T-helper 2 cell treated with Interferon-gamma antibody and Interleukin-4, amounts not matched to agents 100 ng/mL and 5 ng/mL, for 36 hours (primary cell): ENCODE results near the gene CARMIL1. TPM values are rescaled to one million over a fixed set of nuclear protein-coding genes. Genes with fewer than 3 reads are reported as not detected.
"Not testable (repeated sequence)": the region's sequence is repeated elsewhere in the genome, so short reads cannot be mapped to it uniquely, and the experiment has no call there.

Experiments
- intact Hi-C: fragments of 100-400 bp; cut with micrococcal nuclease; formaldehyde crosslinking; loops from one replicate; pipeline ENCODE4 v1.15.1; 2023
- total RNA-seq: library from RNA; stranded (reverse); gene quantifications from 2 replicates; pipeline ENCODE4 v1.2.3, GENCODE V29; 2022

The CARMIL1 gene
- total RNA-seq, 1 donor from 2014 or later, result 2.1 TPM

DNA sequence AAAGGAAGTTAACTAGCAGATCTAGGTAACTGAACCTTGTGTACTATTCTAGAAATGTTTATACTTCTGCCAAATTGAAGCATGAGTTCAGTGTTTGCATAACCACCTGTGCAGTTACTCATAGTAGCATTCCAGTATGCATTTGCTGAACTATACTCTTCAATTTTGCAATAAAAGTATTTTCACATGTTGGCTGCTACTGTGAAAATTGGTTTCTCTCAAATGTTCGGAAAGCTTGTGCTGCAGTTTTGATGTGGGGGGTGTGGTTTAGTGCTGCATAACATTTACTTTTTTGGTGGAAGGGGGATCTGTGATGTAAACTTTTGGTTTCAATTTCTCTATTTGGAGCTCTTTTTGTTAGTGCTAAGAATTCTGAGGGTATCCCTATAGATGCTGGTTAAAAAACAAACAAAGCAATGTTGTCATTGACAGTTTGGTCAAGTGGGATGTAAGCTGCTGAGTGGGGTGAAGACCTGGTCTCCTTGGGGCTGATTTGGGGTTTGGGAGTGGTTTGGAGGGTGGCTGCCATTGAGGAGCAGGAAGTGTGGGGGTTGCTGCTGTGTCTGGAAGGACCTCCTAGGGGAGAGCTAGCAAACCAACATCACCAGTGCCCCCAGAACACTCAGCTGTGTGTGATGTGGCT, 87.8 kb downstream of the CARMIL1 start:
- intact Hi-C loops, result loop anchor here (5.0 kb wide), 1 partner anchor 40 kb away; no protein-coding TSS in a partner anchor

DNA sequence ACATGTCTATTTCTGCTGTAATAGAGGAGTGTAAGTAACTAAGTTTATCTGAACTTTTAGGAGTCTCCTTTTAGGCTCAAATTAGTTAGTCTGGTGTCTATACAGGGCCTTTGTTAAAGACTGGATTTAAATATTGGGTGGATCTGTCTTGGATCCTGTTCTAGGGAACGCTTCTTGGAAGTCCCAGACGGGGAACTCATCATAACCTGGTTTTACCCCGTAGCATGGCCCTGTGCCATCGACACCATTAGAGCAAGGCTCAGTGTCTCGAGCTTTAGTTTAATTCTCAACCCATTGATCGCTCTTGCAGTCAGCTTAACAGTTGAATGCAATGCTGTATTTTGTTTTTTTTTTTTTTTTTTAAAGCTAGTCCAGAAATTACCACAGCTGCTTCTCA, 89.9 kb downstream of the CARMIL1 start:
- intact Hi-C loops, result loop anchor here (5.0 kb wide), 1 partner anchor 38 kb away; no protein-coding TSS in a partner anchor

DNA sequence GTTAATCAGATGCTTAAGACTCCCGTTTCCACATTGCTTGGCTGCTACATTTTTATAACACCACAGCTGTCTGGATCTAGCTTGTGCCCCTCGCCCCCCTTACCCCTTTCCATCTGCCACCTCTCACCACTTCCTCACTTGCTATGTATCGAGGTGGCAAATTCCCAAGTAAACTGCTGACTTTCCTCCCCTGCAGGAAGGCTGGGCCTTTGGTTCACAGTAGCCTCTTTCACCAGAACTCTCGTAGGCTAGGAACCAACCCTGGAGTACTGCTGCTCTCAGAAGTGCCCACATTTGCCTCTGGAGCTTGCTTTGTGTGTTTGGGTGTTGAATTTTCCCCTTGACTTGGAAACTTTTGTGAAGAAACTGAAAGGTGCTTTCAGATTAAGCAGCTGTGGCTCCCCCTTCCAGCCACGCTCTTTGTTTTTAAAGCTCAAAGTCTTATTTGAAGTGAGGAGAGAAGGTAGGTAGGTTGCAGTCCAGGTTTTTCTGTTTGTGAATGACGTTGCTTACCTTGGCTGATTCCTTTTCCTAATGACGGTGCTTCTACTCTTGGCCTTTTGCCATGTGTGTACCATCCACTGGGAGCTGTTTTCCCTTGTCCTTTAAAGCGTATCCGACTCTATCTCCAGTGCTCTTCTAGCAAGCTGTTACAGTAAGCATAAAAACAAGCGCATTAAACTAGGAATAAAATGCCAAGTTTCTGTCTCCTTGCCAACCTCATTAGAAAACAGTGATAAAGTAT, 90.4 kb downstream of the CARMIL1 start:
- intact Hi-C loops, result loop anchor here (5.0 kb wide), 1 partner anchor 38 kb away; no protein-coding TSS in a partner anchor

DNA sequence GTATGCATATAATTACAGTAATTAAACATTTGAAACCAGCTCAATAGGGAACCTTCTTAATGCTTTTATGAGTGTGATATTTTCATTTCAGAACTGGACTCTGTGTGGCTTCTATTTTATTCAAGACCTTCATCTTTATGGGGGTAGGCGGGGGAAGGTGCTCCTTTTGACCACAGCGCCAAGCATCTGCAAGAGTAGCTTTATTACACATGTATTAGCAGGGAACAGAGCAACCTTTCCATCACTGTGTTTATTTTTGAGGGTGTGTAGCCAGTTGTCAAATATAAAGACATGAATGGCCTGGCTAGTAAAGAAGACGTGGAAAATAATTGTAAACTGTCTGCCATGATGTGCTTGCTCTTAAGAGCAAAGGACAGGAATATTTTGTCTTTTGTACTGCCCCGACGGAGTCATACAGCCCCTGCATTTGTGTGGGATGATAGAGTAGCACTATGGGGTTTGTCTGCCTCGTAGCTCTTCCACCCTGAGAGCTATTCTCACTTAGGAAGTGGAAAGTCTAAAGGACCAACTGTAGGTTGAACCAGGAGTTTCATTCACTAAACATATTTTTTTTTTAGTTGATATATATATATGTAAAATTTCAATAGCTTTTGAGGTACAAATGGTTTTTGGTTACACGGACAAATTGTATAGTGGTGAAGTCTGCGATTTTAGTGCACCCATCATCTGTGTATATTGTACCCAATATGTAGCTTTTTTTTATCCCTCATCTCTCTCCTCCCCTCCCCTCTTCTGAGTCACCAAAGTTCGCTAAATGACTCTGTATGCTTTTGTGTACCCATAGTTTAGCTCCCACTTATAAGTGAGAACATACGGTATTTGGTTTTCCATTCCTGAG, 91.2 kb downstream of the CARMIL1 start:
- intact Hi-C loops, result no loop called here

DNA sequence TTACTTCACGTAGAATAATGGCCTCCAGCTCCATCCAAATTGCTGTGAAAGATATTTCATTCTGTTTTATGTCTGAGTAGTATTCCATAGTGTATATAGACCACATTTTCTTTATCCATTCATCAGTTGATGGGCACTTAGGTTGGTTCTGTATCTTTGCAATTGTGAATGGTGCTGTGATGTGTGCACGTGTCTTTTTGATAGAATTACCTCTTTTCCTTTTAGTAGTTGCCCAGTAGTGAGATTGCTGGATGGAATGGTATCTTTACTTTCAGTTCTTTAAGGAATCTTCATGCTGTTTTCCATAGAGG, 91.8 kb downstream of the CARMIL1 start:
- intact Hi-C loops, result no loop called here

DNA sequence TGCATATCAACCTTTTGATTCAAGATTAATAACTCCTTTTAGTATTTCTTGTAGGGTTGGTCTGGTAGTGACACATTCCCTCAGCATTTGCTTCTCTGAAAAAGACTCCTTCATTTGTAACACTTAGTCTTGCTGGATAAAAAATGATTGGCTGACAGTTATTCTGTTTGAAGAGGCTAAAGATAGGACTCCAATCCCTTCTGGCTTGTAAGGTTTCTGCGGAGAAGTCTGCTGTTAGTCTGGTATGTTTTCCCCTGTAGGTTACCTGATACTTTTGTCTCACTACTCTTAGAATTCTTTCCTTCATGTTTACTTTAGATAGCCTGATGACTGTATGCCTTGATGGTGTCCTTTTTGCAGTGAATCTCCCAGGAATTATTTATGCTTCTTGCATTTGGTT, 96.0 kb downstream of the CARMIL1 start:
- intact Hi-C loops, result no loop called here

DNA sequence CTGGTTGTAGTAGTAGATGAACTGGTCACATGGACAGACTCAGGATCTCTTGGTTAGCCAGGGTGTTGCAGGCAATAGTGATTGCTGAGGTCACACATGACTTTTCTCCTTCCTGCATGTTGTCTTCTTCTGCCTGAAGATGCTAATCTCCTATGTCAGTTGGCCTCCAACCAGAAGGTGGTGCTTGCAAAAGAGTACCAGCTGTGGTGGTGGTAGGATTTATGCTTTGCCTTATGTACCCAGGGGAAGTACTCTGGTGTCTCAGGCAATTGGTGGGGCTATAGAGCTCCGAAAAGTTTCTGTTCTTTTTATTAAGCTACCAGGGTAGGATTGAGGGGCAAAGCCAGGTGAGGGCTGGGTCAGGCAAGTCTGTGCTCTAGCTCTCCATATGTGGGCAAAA, 98.5 kb downstream of the CARMIL1 start:
- intact Hi-C loops, result no loop called here

DNA sequence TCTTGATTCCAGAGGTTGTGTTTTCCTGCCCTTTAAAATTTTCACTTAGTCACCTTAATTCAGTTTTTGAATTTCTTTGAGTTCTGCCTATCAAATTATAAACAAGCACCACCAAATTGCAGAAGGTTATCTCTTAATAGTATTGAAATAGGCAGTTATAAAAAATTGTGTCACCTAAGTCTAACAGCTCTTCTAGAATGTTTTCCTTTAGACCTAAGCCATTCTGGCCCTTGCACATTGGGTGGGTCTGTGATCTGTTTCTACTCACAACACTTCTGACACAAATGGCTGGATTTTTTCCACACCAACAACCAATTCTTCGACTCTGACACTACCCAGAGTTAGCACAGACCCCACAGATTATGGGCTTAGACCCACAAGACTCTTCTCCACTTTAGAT, 101.9 kb downstream of the CARMIL1 start:
- intact Hi-C loops, result no loop called here

DNA sequence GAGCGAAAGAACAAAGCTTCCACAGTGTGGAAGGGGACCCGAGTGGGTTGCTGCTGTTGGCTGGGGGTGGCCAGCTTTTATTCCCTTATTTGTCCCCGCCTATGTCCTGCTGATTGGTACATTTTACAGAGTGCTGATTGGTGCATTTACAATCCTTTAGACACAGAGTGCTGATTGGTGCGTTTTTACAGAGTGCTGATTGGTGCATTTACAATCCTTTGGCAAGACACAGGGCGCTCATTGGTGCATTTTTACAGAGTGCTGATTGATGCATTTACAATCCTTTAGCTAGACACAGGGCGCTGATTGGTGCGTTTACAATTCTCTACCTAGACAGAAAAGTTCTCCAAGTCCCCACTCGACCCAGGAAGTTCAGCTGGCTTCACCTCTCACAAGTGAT, 103.3 kb downstream of the CARMIL1 start:
- intact Hi-C loops, result not testable (repeated sequence)

DNA sequence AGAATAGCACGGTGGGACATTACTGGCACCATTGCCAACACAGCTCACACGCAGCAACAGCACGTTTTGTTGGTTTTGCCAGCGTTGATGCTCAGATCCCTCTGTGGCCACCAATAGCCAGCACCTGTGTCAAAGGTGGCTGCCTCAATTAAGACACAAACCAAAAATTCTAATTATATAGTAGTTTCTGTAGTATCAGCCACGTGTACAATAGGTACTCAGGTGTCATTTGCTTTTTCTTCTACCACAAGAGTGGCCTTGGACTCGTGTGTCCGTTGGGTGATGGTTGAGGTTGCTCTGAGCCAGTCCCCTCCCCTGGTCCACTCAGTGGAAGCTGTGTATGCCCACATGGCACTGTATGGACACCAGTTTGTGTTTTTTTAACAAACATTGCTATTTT, 105.1 kb downstream of the CARMIL1 start:
- intact Hi-C loops, result no loop called here

DNA sequence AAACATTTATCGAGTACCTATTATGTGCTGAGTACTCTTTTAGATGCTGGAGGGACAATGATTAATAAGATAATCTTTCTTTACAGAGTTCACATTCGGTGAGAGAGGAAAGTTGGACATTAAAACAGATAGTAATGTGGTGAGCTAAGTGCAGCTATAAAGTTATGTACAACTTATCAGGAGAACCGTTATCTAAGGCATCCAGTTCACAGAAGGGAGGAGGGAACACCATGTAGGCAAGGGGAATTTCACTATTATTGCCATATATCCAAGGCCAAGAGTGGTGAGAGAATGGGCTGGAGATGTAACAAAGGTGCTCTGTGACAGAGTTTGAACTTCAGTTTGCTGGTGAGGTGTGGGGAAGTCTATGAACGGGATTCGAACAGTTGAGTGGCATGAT, 105.8 kb downstream of the CARMIL1 start:
- intact Hi-C loops, result no loop called here

DNA sequence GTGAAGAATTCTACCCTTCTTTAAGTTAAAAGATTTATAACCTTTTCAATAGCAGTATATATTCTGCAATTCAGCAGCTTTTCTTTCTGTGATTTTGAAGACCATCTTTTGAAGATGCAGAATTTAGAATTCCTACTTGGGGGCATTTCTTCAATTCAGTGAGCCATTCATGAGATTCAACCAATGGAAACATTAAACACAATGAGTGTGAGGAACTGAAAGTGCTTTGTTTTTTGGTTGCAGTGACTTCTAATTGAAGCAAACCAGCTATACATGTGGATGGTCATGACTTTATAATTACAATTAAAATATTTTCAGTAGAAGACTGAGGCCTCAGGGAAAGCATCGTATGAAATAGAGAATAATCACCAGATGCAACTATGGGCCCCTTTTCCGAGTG, 108.3 kb downstream of the CARMIL1 start:
- intact Hi-C loops, result no loop called here

DNA sequence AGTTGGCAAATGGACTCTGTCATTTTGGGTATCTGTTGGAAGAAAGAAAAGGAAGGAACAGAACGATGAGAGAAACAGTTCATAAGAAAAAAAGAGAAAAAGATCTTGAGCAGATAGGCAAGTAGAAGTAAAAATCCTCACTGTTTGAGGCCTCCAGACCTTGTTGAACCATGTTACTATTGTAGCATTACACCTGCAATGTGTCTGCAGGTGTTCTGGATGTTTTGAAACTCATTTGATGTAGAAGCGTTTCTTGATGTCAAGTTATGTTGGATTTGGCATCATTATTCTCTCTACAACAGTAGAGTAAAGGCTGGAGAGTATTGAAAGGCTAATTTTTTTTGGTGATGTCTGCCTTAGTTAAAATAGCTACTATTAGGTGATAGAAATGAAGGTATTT, 108.7 kb downstream of the CARMIL1 start:
- intact Hi-C loops, result no loop called here

DNA sequence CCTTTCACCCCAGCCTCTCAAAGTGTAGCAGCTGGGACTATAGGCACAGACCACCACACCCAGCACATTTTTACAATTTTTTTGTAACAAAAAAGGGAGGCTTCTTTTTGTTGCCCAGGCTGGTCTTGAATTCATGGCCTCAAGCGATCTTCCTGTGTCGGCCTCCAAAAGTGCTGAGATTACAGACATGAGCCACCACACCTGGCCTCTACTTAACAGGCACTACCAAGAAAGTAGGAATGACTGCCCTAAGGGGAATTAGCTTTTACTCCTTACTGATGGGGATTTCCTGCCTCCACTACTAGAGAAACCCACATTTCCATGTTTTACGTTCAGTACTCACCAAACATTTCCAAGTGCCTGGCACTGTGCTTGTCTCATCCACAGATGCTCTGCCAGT, 109.6 kb downstream of the CARMIL1 start:
- intact Hi-C loops, result no loop called here

DNA sequence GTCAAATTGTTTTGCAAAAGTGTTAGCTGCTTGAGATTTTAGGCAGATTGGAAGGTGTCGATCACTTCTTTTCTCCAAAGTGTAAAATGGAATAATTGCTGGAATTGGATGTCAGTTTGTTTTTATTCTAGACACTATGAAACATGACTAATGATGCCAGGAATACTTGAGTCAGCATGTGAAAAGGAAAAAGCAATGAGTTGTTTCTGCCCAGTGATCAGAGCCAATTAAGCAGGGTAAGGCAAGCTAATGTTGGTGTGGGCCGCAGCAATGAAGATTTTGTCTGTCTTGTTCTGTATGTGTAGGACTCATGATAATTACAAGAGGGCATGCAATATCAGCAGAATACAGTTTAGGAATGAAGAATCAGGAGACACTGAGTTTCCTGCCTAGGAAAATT, 110.3 kb downstream of the CARMIL1 start:
- intact Hi-C loops, result no loop called here

DNA sequence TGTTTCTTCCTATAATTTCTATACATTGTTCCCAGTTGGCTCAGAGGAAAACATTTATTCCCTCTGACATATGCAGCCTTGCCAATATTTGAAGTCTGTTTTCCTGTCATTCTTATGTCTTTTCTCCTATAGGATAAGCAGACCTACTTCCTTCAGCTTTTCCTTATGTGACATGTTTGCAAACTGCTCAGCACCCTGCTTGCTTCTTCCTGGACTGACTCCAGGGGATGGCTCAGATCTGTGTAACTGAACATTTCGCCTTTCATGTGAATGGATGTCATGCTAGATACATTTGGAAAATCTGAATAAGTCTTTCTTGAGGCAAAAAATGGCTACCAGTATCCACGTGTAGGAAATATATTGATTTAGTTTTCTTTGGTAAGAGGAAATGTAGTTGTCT, 113.2 kb downstream of the CARMIL1 start:
- intact Hi-C loops, result no loop called here

DNA sequence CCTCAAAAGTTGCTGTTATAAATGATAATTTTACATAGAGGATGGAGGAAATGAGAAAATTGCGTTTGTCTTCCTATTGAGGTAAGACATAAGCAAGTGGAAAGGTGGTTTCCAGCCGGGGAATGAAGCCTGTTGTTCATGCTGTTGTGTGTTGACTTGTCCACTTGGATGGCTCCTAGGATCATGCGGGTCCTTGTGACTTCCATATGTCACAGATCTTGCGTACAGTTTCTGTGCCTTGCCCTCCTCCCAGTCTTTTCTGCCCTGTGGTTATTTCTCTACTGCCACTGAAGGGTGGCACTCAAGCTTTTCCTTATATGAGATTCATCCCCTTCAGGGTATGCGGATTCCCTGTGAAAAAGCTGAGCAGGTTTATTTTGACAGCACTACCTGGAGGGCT, 116.6 kb downstream of the CARMIL1 start:
- intact Hi-C loops, result no loop called here

DNA sequence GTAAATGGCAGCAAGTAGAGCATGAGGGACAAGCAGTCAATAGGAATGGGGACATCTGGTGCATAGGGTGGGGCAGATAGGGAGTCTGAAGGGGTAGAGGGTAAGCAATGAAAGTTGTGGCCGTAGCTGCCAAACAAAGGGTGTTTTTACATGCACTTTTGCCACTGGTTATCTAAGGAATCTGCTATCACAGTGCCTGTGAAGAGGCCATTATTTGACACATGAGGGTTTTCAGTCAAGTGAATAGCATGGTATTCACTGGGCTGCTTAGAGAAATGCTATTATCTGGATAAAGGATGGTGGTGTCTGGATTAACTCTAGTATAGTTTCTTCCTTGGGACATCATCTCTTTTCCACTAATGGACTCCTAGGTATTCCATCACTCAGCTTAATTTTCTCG, 118.2 kb downstream of the CARMIL1 start:
- intact Hi-C loops, result no loop called here

DNA sequence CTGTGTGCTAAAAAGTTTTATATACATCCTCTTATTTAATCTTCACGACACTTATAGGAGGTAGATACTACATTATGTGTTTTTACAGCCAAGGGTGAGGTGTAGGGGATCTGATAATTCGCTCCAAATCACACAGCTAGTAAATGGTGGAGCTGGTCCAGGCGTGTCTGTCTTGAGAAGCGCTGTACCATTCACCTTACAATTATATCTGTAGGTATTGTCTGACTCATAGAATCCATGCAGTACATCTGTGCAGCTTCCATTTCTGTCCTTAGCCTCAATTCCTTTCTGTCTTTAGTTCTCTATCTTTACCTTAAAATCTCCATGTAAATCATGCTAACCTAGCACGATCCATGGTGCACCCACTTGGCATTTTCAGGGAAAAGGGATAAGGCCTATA, 120.7 kb downstream of the CARMIL1 start:
- intact Hi-C loops, result no loop called here

DNA sequence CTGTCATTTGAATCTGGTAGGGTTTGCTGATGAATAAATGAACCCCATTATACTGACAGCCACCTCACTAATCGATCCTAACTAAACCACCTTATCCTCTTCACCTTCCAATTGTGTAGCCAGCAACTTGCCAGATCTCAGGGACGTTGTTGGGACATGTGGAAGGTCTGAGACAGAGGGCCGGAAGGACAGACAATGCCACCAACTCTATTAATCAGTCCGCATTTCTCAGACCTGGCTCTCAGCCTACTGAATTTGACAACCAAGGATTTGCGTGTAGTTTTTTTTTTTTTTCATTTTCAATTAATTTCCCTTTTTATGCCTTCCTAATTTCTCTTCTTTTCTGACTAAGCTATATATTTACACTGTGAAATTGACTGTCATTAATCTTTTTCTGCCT, 122.5 kb downstream of the CARMIL1 start:
- intact Hi-C loops, result no loop called here

DNA sequence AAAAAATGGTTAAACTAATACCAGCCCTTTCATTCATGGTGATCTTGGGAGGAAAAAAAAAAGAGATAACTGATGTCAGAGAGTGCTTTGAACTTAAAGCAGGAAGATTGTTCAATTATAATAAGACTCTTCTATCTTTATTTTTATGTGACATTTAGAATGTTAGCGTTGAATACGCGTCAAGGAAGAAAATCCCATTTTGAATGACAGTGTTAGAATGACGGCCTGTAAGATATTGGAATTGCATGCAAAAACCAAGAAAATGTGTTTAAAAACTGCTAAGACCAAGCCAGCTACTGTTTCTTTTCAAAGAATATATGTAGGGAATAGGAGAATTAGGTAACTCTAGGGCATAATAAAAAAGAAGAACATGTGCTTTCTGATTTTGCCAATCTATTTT, 123.0 kb downstream of the CARMIL1 start:
- intact Hi-C loops, result no loop called here

DNA sequence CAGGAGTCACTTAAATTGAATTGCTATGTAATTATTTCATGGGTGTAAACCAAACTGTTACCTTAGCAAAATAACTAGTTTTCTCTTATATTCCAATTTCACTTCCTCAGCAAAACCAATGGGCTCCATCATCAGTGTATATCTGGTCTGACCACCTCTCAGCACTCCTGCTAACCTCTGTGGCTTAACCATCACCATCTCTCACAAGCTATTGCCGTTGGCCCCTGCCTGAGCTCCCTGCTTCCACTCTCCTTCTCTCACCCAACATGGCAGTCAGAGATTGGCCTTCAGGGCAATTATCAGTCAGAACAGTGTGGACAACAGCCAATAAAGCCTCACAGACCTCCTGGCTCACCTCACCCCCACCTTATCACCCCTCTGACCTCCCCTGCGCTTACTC, 124.0 kb downstream of the CARMIL1 start:
- intact Hi-C loops, result no loop called here
